ENCODE results near the gene WNT8A.

The WNT8A gene

GRCh38 chr5:138082033-138082432, 1.8 kb upstream of the WNT8A start:
- no peak for DNase-seq (ENCODE audit: low read depth in 2 of 2)

- no peak for DNase-seq (ENCODE audit: low read depth in 2 of 2)
These were observed 7.9 kb downstream of the WNT8A start for GRCh38 chr5:138091685-138092084.

- DNase-seq (ENCODE audit: low read depth in 2 of 2), result no peak
These were observed 8.5 kb downstream of the WNT8A start for GRCh38 chr5:138092301-138092700.

GRCh38 chr5:138093036-138093435, 9.2 kb downstream of the WNT8A start:
- no peak for DNase-seq (ENCODE audit: low read depth in 2 of 2)

GRCh38 chr5:138095100-138095907, 11.5 kb downstream of the WNT8A start:
- no peak for DNase-seq (ENCODE audit: low read depth in 2 of 2)

GRCh38 chr5:138096363-138096762, 12.5 kb downstream of the WNT8A start:
- no peak for DNase-seq (ENCODE audit: low read depth in 2 of 2)

- DNase-seq (ENCODE audit: low read depth in 2 of 2), result no peak
These were observed 13.4 kb downstream of the WNT8A start for GRCh38 chr5:138096997-138097828.

- DNase-seq (ENCODE audit: low read depth in 2 of 2), result no peak
These were observed 18.9 kb downstream of the WNT8A start for GRCh38 chr5:138102454-138103318.

- DNase-seq (ENCODE audit: low read depth in 2 of 2), result no peak
These were observed 19.4 kb downstream of the WNT8A start for GRCh38 chr5:138103319-138103637.

GRCh38 chr5:138105709-138106108, 21.9 kb downstream of the WNT8A start:
- no peak for DNase-seq (ENCODE audit: low read depth in 2 of 2)

- no peak for DNase-seq (ENCODE audit: low read depth in 2 of 2)
These were observed 23.4 kb downstream of the WNT8A start for GRCh38 chr5:138107213-138107612.

- DNase-seq (ENCODE audit: low read depth in 2 of 2), result no peak
These were observed 25.8 kb downstream of the WNT8A start for GRCh38 chr5:138109463-138110265.

GRCh38 chr5:138110266-138110963, 26.6 kb downstream of the WNT8A start:
- no peak for DNase-seq (ENCODE audit: low read depth in 2 of 2)

GRCh38 chr5:138111181-138111580, 27.3 kb downstream of the WNT8A start:
- DNase-seq (ENCODE audit: low read depth in 2 of 2), result no peak

- DNase-seq (ENCODE audit: low read depth in 2 of 2), result no peak
These were observed 28.1 kb downstream of the WNT8A start for GRCh38 chr5:138111937-138112336.

- no peak for DNase-seq (ENCODE audit: low read depth in 2 of 2)
These were observed 31.4 kb downstream of the WNT8A start for GRCh38 chr5:138115254-138115653.

GRCh38 chr5:138128334-138128733, 44.5 kb downstream of the WNT8A start:
- no peak for DNase-seq (ENCODE audit: low read depth in 2 of 2)

GRCh38 chr5:138129347-138129746, 45.5 kb downstream of the WNT8A start:
- DNase-seq (ENCODE audit: low read depth in 2 of 2), result no peak

- DNase-seq (ENCODE audit: low read depth in 2 of 2), result no peak
These were observed 48.7 kb downstream of the WNT8A start for GRCh38 chr5:138132543-138132942.

- DNase-seq (ENCODE audit: low read depth in 2 of 2), result no peak
These were observed 55.3 kb downstream of the WNT8A start, which contains the start of gene NME5 for GRCh38 chr5:138138949-138139780. TSS of gene NME5 (minus strand) at chr5:138139428. CDS start at chr5:138138780, 648 bp downstream.

Data from stimulated activated CD4-positive, alpha-beta T cell treated with anti-CD3 and anti-CD28 coated beads, Interleukin-1b, Interleukin-23, amount 100 ng/mL, for 4 hours (primary cell).